Measurements from ENCODE around the gene SSU72. TPM values are rescaled to one million over a fixed set of nuclear protein-coding genes. Genes with fewer than 3 reads are reported as not detected.

SSU72 gene
- total RNA-seq, 1 experiment from 2014 or later: 193 TPM

DNA sequence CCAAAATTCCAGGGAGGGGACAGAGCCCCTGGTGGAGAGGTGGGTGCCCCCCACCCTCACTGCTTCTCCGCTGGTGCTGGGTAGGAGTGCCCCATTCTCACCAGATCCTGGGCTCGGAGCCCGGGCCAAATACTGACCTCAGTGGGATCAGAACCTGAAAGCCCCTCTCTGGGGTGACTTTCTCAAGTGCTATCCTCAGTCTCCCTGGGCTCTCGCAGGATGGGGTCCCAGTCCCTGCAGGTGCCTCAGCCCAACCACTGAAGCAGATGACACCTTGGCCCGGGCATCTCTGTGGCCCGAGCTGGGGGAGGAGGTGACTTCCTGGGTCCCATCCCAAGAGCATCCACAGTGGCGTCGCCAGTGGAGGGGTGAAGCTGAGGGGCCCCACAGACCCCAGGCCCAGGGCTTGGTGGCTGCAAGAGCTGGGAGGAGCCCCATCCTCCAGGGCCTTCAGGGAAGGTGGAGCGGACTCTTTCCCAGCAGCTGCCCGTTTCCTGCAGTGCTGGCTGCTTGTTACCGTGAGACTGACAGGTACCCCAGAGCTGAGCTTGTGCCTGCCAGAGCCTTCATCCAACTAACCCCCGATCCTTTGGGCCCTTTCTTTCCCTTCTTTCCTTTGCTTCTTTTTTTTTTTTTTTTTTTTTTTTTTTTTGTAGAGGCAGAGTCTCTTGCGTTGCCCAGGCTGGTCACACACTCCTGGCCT, 29.2 kb upstream of the SSU72 start:
- Histone ChIP-seq H3K27me3 (replicated peaks; ENCODE audit: insufficient read depth, low read depth, low read length, poor library complexity) (no peaks in the 10 kb centered on the region), H3K9me3 (ENCODE audit: low read depth, low read length, poor library complexity, severe bottlenecking) (no peaks in the 10 kb centered on the region), H3K36me3 (ENCODE audit: insufficient read depth, low read length, poor library complexity, severe bottlenecking) (no peaks in the 10 kb centered on the region), H3K4me3 (ENCODE audit: low read depth, low read length, poor library complexity, severe bottlenecking) (no peak overlapping the region), H3K4me1 (ENCODE audit: insufficient read depth, low read length, poor library complexity, severe bottlenecking) (no peaks in the 10 kb centered on the region), H3K27ac (ENCODE audit: low read depth, low read length, poor library complexity, severe bottlenecking) (no peak overlapping the region)
- ChIA-PET CTCF (no interaction called here), POLR2A (ENCODE audit: low non-redundant PET) (no interaction called here)
- no peak for DNase-seq (ENCODE audit: low spot score)
- no TSS peak for BruUV-seq (replicated peaks)
- intact Hi-C loops (cut with micrococcal nuclease; ENCODE audit: unreplicated experiment): no loop called here
- no peak for TF ChIP-seq EZH2 (IDR thresholded peaks at IDR 0.05; ENCODE audit: borderline replicate concordance, low read depth, low read length, poor library complexity, severe bottlenecking)
- TF ChIP-seq, protein P1, sequence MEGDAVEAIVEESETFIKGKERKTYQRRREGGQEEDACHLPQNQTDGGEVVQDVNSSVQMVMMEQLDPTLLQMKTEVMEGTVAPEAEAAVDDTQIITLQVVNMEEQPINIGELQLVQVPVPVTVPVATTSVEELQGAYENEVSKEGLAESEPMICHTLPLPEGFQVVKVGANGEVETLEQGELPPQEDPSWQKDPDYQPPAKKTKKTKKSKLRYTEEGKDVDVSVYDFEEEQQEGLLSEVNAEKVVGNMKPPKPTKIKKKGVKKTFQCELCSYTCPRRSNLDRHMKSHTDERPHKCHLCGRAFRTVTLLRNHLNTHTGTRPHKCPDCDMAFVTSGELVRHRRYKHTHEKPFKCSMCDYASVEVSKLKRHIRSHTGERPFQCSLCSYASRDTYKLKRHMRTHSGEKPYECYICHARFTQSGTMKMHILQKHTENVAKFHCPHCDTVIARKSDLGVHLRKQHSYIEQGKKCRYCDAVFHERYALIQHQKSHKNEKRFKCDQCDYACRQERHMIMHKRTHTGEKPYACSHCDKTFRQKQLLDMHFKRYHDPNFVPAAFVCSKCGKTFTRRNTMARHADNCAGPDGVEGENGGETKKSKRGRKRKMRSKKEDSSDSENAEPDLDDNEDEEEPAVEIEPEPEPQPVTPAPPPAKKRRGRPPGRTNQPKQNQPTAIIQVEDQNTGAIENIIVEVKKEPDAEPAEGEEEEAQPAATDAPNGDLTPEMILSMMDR (conservative IDR thresholded peaks at IDR 0.05; ENCODE audit: low read depth, low read length): no peak

DNA sequence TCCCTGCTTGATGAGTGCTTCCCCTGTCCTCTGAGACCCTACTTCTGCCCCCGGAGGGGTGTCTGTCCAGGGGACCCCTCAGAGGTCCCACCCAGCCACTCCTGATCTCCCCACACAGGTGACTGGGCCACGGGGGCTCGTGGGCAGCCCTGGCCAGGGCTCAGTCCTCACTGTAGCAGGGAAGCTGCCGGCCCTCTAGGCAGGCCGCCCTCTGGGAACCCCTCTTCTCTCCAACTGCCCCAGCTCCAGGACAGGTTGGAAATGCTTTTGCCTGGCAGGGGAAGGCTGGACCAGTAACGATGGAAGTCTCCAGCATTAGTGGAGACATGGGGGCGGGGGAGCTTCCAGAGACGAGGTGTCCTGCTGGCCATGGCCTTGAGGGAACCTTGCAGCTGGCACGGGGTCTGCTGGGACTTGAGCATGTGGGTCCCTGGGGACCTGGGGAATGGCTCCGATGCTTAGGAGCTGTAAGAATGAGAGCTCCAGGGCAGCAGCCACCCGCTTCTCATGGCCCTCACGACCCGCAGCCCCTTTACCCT, 28.4 kb upstream of the SSU72 start:
- POLR2A ChIA-PET (ENCODE audit: low non-redundant PET): no interaction called here
- BruUV-seq (replicated peaks): no TSS peak
- TF ChIP-seq, protein P1 (conservative IDR thresholded peaks at IDR 0.05; ENCODE audit: low read depth, low read length): no peak
- TF ChIP-seq EZH2 (IDR thresholded peaks at IDR 0.05; ENCODE audit: borderline replicate concordance, low read depth, low read length, poor library complexity, severe bottlenecking): no peak
- H3K36me3 ChIP-seq (ENCODE audit: insufficient read depth, low read length, poor library complexity, severe bottlenecking): no peaks in the 10 kb centered on the region
- DNase-seq (ENCODE audit: low spot score): no peak
- no peak overlapping the region for H3K4me3 ChIP-seq (ENCODE audit: low read depth, low read length, poor library complexity, severe bottlenecking)
- H3K4me1 ChIP-seq (ENCODE audit: insufficient read depth, low read length, poor library complexity, severe bottlenecking): no peaks in the 10 kb centered on the region
- H3K9me3 ChIP-seq (ENCODE audit: low read depth, low read length, poor library complexity, severe bottlenecking): no peaks in the 10 kb centered on the region
- CTCF ChIA-PET: no interaction called here
- no peak overlapping the region for H3K27ac ChIP-seq (ENCODE audit: low read depth, low read length, poor library complexity, severe bottlenecking)
- H3K27me3 ChIP-seq (replicated peaks; ENCODE audit: insufficient read depth, low read depth, low read length, poor library complexity): no peaks in the 10 kb centered on the region
- intact Hi-C loops (cut with micrococcal nuclease; ENCODE audit: unreplicated experiment): no loop called here

DNA sequence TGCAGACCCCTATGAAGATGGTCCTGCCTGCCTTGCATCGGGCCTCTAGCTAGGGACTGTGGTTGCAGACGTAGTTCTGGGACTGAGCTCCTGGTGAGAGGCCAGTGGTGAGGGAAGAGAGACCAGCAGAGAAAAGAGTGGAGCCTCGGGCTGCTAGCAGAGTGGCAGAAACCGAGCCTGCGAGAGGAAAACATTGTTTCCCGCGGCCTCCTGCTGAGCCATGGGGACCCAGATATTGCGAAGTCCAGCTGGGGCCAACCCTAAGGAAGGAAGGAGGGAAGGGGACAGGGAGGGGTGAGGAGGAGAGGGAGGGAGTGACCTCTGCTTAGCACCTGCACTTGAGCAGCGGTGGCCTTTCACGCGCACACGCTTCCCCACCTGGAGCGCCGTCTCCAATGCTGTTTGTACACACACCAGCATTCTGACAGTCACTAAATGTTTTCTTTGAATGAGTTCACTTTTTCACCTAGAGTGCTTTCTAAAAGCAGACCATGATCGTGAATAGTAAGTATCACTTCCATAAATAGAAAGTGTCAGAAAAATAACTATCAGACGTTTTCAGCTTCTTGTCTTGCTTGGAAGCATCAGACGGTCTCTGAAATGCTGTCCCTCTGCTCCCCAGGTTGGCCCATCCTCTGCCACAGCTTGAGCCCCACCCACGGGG, 27.8 kb upstream of the SSU72 start:
- CTCF ChIA-PET: no interaction called here
- Histone ChIP-seq H3K36me3 (ENCODE audit: insufficient read depth, low read length, poor library complexity, severe bottlenecking) (no peaks in the 10 kb centered on the region), H3K27ac (ENCODE audit: low read depth, low read length, poor library complexity, severe bottlenecking) (no peak overlapping the region), H3K9me3 (ENCODE audit: low read depth, low read length, poor library complexity, severe bottlenecking) (no peaks in the 10 kb centered on the region), H3K27me3 (replicated peaks; ENCODE audit: insufficient read depth, low read depth, low read length, poor library complexity) (no peaks in the 10 kb centered on the region), H3K4me1 (ENCODE audit: insufficient read depth, low read length, poor library complexity, severe bottlenecking) (no peaks in the 10 kb centered on the region), H3K4me3 (ENCODE audit: low read depth, low read length, poor library complexity, severe bottlenecking) (no peak overlapping the region)
- TF ChIP-seq, protein P1 (conservative IDR thresholded peaks at IDR 0.05; ENCODE audit: low read depth, low read length): no peak
- POLR2A ChIA-PET (ENCODE audit: low non-redundant PET): no interaction called here
- no TSS peak for BruUV-seq (replicated peaks)
- intact Hi-C loops (cut with micrococcal nuclease; ENCODE audit: unreplicated experiment): no loop called here
- no peak for DNase-seq (ENCODE audit: low spot score)
